Neural progenitor cell (in vitro differentiated cells): ENCODE measurements around the gene STK39.

Source experiments
- CTCF ChIP-seq: fragments of 200-600 bp; sonication (generic); IDR thresholded peaks from 2 replicates; pipeline ENCODE4 v1.5.1; 2017; ENCODE audit warnings: antibody characterized with exemption, mild to moderate bottlenecking
- EZH2 ChIP-seq: fragments of 200-600 bp; sonication (generic); IDR thresholded peaks from 2 replicates; pipeline ENCODE4 v1.6.1; 2017; ENCODE audit warnings: antibody characterized with exemption, mild to moderate bottlenecking, moderate library complexity

- TF ChIP-seq CTCF = peak; percentile 48
- TF ChIP-seq EZH2 = no peak
Observed at GRCh38 chr2:168116448-168116847, 130.9 kb downstream of the STK39 start.
